Measurements from ENCODE around the gene DHRS12.

GRCh38 chr13:51786425-51787265 is 17.3 kb downstream of the DHRS12 start:
- TF ChIP-seq POLR2A (IDR thresholded peaks at IDR 0.05; ENCODE audit: low read depth, low read length): no peak
- no peak for TF ChIP-seq POLR2AphosphoS5 (IDR thresholded peaks at IDR 0.05; ENCODE audit: low read depth, low read length)
